HS-5 (cell line): ENCODE results near the gene SATB2.

Experiments
- DNase-seq: peaks from one replicate; pipeline ENCODE4 v3.0.0-alpha.2; 2012; ENCODE audit warnings: low read depth

The SATB2 gene

GRCh38 chr2:199465988-199466691 is 8.4 kb upstream of the SATB2 start:
- no peak for DNase-seq

GRCh38 chr2:199465390-199465789 is 7.7 kb upstream of the SATB2 start:
- no peak for DNase-seq

DNA sequence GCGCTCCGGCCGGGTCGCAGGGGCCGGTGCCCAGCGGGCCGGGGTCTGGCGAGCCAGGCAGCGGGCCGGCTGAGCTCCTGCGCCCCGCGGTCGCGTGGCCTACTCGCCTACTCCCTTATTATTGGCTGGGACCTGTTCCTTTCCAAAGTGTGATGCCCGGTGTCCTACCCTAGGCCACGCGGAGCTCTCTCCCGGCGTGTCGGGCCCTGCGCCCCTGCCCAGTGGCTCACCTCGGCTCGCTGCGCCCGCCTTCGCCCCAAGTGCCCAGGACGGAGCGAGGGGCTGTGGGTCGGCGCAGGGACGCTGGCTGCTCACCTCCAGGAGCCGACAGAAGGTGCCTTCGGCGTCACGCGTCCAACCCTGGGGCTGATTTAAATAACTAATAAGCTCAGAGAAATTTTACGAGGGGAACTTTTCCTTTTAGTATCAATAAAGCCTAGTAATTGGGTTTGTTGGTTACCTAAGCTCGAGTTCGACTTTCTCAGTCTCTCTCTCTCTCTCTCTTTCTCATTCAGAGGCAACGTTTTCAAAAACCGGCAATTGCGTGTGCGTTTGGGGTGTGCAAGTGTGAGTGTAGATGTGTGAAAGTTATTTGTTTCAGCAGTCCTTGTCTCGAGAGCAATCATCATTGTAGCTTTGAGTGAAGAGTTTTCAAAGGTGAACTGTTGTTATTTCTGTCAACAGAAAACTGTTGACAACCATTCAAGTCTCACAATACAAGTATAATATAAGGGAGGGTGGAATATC is 7.0 kb upstream of the SATB2 start:
- DNase-seq = no peak

GRCh38 chr2:199463708-199464605 is 6.2 kb upstream of the SATB2 start:
- DNase-seq = no peak

DNA sequence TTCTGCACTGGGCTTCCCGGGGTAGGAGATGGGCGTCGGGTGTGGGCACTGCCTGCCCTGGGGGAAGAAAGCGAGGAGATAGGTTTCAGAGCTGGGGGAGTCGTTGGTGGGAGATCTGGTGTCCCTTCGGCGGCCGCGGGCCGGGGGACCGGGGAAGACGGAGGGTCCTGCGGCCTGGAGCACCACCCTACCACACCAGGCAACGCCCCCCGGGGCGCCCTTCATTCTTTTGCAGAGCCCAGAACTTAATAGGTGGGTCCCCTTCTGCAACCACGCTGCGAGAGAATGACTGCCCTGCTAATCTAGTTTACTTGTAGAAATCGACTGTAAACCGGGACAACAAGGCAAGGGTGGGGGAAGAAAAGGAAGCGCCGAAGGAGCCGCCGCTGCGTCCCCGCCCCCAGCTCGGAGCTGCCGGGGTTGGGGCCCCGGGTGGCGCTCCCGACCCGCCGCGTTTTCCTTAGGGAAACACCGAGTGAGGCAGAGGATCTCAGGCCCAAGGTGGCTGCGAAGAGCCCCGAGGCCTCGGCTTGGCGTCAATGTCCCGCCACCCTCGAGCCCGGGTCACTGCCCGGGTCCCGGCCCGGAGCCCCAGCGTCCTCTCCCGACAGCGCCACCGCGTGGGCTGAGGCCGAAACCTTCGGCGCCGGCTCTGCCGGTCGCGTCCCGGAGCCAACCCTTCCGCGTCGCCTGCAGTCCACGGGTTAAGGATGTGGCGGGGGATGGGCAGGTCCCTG is 5.4 kb upstream of the SATB2 start:
- no peak for DNase-seq

DNA sequence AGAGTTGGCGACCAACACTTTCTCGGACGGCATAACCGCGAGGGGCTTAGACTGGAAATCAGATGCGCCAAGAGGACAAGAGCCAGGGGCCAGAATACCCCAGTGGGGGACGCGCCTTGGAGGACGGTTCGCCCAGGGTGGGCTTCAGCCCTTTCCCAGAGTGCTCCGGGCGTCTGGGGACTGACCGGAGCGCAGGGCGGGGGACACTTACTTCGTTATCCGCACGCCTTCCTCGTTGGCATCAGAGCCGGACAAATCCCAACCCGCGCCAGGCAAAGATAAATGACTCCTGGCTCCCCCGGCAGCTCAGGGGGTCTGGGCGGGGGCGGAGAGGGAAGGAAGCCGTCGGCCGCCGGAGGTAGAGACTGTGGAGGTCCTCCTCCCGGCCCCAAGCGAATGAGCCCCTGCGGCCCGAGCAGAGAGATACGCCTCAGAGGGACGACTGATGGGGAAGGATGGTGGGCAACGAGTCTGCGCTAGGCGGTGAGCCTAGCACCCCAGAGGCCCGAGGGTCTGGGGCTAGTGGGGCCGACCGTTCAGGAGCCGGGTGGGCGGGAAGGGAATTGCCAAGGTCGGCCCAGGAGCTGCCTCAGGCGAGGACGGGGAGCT is 4.7 kb upstream of the SATB2 start:
- no peak for DNase-seq

GRCh38 chr2:199461711-199462346 is 4.1 kb upstream of the SATB2 start:
- no peak for DNase-seq

DNA sequence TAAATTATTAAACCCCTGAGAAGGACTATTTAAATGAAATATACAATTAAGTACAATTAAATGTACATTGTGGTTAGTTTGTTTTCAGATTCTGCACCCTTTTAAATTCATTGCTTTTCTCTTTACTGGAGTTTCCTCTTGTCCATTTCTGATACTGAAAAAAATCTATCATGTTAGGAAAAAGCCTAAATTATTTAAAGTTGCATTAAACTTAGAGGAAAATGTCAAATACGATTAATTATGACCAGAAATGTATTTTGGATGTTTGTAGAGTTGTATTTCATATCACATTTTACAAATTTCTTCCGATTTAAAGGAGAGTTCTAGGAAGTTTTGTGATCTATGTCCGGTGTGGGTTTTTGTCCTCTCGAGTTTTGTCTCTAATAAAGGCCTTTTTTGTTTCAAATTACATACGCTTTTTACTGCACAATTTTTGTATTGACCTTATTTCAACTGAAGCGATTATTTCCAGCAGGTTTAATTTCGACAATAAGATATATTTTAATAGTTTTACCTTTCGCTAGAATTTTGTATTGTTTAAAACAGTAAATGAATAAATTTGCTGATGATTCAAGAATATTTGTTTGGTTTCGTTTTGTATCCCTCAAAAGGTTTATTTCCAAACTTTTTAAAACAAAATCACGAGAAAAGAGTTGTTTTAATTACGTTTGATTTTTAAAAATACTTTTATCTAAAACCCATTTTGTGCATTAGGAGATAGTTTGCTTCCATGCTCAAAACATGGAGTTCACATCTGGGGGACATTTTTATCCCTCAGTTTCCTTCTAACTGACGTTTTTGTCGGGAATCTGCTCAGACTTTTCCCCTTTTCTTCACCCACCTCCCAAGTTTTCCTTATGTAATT is 3.3 kb upstream of the SATB2 start:
- DNase-seq = no peak

GRCh38 chr2:199460101-199460671 is 2.4 kb upstream of the SATB2 start:
- DNase-seq = no peak

- peak; percentile 91 for DNase-seq
Measured at GRCh38 chr2:199459286-199460100, 1.8 kb upstream of the SATB2 start.

DNA sequence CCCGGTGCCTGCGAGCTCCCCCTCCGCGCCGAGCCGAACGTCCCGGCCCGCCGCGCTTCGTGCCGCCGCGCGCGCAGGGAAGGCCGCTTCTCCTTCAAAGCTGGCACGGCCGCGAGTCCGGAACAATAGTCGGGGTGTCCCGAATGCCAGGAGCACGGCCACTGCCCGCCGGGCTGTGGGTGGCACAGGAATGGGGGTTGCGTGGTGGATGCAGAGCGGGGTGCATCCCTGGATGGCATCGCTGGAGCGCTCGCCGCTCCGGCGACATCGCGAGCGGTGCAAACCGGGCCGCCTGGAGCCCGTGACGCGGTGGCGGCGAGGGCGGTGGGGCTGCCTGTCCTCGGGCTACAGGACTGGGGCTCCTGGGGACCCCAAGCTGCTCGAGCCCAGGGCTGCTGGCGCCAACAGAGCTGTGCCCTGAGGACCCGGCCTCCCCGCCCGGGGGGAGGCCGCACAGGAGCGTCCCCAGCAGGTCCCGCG is 1.1 kb upstream of the SATB2 start:
- no peak for DNase-seq

DNA sequence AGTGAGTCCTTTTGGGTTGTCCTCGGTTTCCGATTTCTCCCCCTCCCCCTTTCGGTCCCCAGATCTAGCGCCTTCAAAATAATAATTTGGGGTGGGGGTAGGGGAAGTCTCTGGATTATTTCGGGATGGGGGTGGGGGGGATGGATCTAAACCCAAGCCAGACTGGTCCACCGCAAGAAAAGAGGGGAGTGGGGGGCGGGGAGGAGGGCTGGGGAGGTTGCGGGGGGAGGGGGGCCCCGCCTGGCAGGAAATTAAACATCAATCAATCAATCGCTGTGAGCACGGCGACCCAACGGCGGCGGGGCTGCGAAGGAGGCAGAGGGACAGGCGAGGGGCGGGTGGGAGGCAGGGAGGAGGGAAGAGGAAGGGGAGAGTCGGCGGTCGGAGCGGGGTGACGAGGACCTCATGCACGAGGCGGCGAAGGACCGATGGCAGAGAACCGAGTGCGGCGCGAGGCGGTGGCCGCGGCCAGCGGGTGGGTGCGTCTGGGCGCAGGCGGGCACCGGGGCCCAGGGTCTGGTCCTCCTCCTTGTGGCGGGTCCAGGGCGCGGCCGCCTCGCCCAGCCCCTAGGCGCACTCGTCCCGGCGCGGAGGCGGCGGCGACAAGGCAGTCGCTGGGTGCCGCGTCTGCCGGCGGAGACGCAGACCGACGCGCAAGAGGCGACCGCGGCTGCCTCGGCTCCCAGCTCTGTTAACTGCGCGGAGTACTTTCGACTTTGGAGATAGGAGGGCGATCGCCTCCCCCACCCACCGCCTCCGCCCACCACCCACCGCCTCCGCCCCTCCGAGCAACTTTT is 468 bp upstream of the SATB2 start:
- DNase-seq = no peak

DNA sequence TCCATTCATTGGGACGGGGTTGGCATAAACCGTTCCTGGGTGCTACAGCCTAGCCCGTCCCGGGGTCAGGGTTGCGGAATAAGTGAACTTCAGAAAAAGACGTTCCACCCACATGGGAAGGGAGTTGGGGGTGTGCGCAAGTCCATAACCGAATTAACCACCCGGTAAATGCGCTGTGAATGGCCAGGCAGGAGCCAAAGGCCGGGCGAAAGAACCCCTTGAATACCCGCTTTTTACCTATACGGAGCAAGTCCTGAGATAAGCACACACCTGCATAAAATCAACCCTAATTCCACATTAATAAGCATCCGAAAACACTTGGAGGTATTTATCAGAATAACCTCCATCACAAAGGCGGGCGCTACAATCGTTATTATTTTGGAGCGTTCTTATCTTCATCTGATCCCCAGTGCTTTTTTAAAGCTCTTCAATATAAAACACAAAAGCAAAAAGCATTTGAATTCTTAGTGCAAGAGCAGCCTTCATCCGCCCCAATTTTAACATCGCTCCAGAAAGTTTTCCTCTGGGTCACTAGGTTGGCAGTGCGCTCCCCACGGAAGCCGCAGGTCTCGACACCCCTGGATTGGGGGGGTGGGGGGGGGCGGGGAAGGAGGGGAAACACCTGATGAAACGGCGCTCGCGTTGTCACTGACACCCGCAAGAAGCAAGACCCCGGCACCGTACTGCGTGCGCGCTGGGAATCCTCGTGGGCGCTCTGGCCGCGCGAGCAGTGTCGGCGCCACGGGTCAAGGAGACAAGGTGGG is 1.2 kb downstream of the SATB2 start:
- no peak for DNase-seq

DNA sequence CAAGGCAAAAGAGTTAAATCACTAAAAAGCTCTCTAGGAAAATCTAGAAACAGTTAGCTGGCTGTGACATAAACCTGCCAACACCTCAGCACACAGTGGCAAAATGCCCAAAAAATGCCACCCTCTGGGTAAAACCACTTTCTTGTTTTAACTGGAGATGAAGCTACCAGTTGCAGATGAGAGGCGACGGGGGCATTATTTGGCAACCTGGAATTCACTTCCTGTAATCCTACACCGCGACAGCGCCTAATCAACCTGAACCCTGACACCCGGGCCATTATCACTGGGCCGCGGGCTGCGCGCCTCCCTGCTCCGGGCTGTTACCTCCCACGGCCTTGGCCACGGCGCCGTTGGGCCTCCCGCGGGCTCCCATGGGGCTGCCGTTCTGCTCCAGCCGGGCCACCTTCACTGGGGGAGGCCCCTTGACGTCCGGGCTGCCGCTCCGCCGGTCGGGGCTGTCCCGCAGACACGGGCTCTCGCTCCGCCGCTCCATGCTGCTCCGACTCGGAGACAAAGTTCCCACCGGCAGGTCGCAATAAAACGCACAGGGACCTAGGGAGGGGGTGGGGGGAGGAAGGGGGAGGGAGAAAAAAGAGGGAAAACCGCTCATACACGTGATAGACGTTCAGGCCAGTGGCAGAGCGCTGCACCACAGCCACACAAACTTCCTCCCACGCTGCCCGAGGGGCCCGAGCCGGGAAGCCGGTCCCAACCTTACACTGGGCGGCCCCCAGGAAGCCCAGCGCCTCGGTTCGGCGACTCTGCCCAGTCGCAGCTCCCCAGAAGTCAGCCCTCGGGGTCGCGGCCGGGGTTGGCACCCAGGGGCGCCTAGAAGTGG is 2.0 kb downstream of the SATB2 start:
- DNase-seq = no peak

GRCh38 chr2:199455210-199455544 is 2.6 kb downstream of the SATB2 start:
- no peak for DNase-seq

DNA sequence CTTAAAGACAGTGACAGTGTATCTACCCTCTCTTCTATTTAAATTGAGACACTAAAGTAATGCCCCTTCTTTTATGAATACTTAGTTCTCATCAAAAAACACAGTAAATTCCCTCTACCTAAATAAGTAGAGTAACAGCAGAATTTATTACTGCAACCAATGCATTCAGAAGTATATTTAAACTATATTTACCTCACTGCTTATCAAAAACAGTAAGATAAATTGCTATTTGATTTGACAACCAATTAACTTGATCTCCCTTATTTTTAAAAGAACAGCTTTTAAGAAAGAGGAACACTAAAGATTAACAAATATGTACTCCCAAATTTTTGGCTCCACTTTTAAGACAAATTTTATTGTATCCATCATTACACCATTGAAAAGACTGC is 4.8 kb downstream of the SATB2 start:
- DNase-seq = no peak
